Immature natural killer cell (primary cell): ENCODE results near the gene NPTN. TPM values are rescaled to one million over a fixed set of nuclear protein-coding genes. Genes with fewer than 3 reads are reported as not detected.
"Not testable (repeated sequence)": the region's sequence is repeated elsewhere in the genome, so short reads cannot be mapped to it uniquely, and the experiment has no call there.

Source experiments
- DNase-seq, 3 donors: peaks; one replicate each; pipeline ENCODE4 v3.0.0; 2022; ENCODE audit warnings: mixed read lengths in 1 of 3
- H3K27ac Mint-ChIP-seq, 6 donors: one replicate each; pipeline ENCODE4 v1.8.0; 2020; ENCODE audit warnings: mixed read lengths in 6 of 6, mild to moderate bottlenecking in 5 of 6, inconsistent platforms in 4 of 6, moderate library complexity in 3 of 6
- H3K27me3 Mint-ChIP-seq, 3 donors: one replicate each; pipeline ENCODE4 v1.8.0; 2020 to 2021; ENCODE audit warnings: low read depth in 3 of 3, mild to moderate bottlenecking in 3 of 3, mixed read lengths in 3 of 3, moderate library complexity in 3 of 3, inconsistent platforms in 1 of 3
- H3K36me3 Mint-ChIP-seq, 3 donors: one replicate each; pipeline ENCODE4 v1.8.0; 2020; ENCODE audit warnings: mixed read lengths in 3 of 3, inconsistent platforms in 2 of 3, mild to moderate bottlenecking in 2 of 3
- H3K4me1 Mint-ChIP-seq, 2 donors: one replicate each; pipeline ENCODE4 v1.8.0; 2020; ENCODE audit warnings: inconsistent platforms in 2 of 2, mild to moderate bottlenecking in 2 of 2, mixed read lengths in 2 of 2, moderate library complexity in 1 of 2
- H3K4me3 Mint-ChIP-seq, 5 donors: one replicate each; pipeline ENCODE4 v1.8.0; 2020; ENCODE audit warnings: mild to moderate bottlenecking in 5 of 5, mixed read lengths in 5 of 5, inconsistent platforms in 3 of 5, moderate library complexity in 3 of 5
- H3K9me3 Mint-ChIP-seq, 6 donors: one replicate each; pipeline ENCODE4 v1.8.0; 2020; ENCODE audit warnings: mild to moderate bottlenecking in 6 of 6, mixed read lengths in 6 of 6, inconsistent platforms in 4 of 6, moderate library complexity in 3 of 6
- polyA plus RNA-seq, 3 donors: library from polyadenylated mRNA; unstranded; fragments of 300-500 nt; fragmentation: Illumina TruSeq; gene quantifications; one replicate each; pipeline ENCODE4 v1.2.3, GENCODE V29; 2021

NPTN gene
- polyA plus RNA-seq, 3 donors from 2014 or later = 30.3 to 58.7 (median 41.6) TPM

GRCh38 chr15:73585871-73586654 is 47.1 kb downstream of the NPTN start:
- no peak for DNase-seq
- no peaks in the 10 kb centered on the region for H3K9me3 Mint-ChIP-seq
- H3K4me3 Mint-ChIP-seq = no peak overlapping the region
- H3K27me3 Mint-ChIP-seq = no peaks in the 10 kb centered on the region
- H3K36me3 Mint-ChIP-seq = peaks cover 0 to 57% (median 45%) of the 10 kb centered on the region in 3 donors
- H3K4me1 Mint-ChIP-seq = no peaks in the 10 kb centered on the region
- H3K27ac Mint-ChIP-seq = no peak overlapping the region

GRCh38 chr15:73584699-73585420 is 48.3 kb downstream of the NPTN start:
- DNase-seq = no peak
- Mint-ChIP-seq H3K36me3 (peaks cover 0 to 61% (median 45%) of the 10 kb centered on the region in 3 donors), H3K4me1 (no peaks in the 10 kb centered on the region), H3K27me3 (no peaks in the 10 kb centered on the region), H3K9me3 (no peaks in the 10 kb centered on the region), H3K27ac (no peak overlapping the region), H3K4me3 (no peak overlapping the region)

GRCh38 chr15:73583544-73583943 is 49.6 kb downstream of the NPTN start:
- no peaks in the 10 kb centered on the region for H3K27me3 Mint-ChIP-seq
- no peaks in the 10 kb centered on the region for H3K4me1 Mint-ChIP-seq
- H3K9me3 Mint-ChIP-seq = no peaks in the 10 kb centered on the region
- H3K27ac Mint-ChIP-seq = no peak overlapping the region
- DNase-seq = no peak
- H3K36me3 Mint-ChIP-seq = peaks cover 0 to 58% (median 42%) of the 10 kb centered on the region in 3 donors
- H3K4me3 Mint-ChIP-seq = no peak overlapping the region

- Mint-ChIP-seq H3K4me3 (no peak overlapping the region), H3K4me1 (no peaks in the 10 kb centered on the region), H3K27me3 (peaks cover 0 to under 1% (median 0%) of the 10 kb centered on the region in 3 donors), H3K9me3 (no peaks in the 10 kb centered on the region), H3K27ac (no peak overlapping the region), H3K36me3 (peaks cover 5 to 60% (median 40%) of the 10 kb centered on the region in 3 donors)
- DNase-seq = no peak
These were observed 50.3 kb downstream of the NPTN start for GRCh38 chr15:73582851-73583379.

GRCh38 chr15:73578026-73578425 is 55.2 kb downstream of the NPTN start:
- DNase-seq = no peak
- H3K27me3 Mint-ChIP-seq = peaks cover 0 to 3% (median 2%) of the 10 kb centered on the region in 3 donors
- H3K4me1 Mint-ChIP-seq = no peaks in the 10 kb centered on the region
- H3K27ac Mint-ChIP-seq = peak overlapping the region in 2 of 6 donors; percentile 1 to 29
- H3K9me3 Mint-ChIP-seq = no peaks in the 10 kb centered on the region
- peaks cover 9 to 20% (median 11%) of the 10 kb centered on the region in 3 donors for H3K36me3 Mint-ChIP-seq
- peak overlapping the region in 1 of 5 donors; percentile 1 for H3K4me3 Mint-ChIP-seq

GRCh38 chr15:73577593-73577992 is 55.6 kb downstream of the NPTN start:
- H3K27ac Mint-ChIP-seq = not testable (repeated sequence)

GRCh38 chr15:73575636-73576247 is 57.4 kb downstream of the NPTN start:
- Mint-ChIP-seq H3K36me3 (peaks cover 9 to 20% (median 19%) of the 10 kb centered on the region in 3 donors), H3K9me3 (no peaks in the 10 kb centered on the region), H3K4me3 (no peak overlapping the region), H3K4me1 (no peaks in the 10 kb centered on the region), H3K27ac (peak overlapping the region in 1 of 6 donors; percentile 30), H3K27me3 (peaks cover 0 to 5% (median 2%) of the 10 kb centered on the region in 3 donors)
- DNase-seq = no peak

More at GRCh38 chr15:73577593-73577992, 55.6 kb downstream of the NPTN start:
- not testable (repeated sequence) for H3K9me3 Mint-ChIP-seq, H3K4me3 Mint-ChIP-seq, DNase-seq, H3K27me3 Mint-ChIP-seq, H3K4me1 Mint-ChIP-seq
- peaks cover 10 to 17% (median 11%) of the 10 kb centered on the region in 3 donors for H3K36me3 Mint-ChIP-seq

DNA sequence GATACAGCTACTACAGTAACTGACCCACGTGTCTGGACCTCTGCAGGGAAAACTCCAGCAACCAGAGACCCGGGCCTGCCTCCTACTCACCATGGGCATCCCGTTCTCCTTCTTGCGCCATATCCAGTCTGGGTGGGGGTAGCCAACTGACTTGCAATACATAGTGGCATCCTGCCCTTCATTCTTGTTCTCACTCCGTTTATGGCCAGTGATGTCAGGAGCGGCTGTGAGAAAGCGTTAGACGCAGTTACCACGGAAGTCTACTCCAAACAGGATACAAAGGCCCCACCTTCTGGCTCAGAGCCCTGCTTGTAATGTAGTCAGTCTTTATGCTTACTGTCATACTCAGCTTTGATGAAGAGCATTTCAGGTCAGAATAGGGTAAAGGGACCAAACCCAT is 59.6 kb downstream of the NPTN start:
- Mint-ChIP-seq H3K4me3 (no peak overlapping the region), H3K27me3 (peaks cover 0 to 5% (median 2%) of the 10 kb centered on the region in 3 donors), H3K9me3 (no peaks in the 10 kb centered on the region), H3K36me3 (peaks cover 17 to 28% (median 26%) of the 10 kb centered on the region in 3 donors), H3K4me1 (no peaks in the 10 kb centered on the region), H3K27ac (no peak overlapping the region)
- no peak for DNase-seq

DNA sequence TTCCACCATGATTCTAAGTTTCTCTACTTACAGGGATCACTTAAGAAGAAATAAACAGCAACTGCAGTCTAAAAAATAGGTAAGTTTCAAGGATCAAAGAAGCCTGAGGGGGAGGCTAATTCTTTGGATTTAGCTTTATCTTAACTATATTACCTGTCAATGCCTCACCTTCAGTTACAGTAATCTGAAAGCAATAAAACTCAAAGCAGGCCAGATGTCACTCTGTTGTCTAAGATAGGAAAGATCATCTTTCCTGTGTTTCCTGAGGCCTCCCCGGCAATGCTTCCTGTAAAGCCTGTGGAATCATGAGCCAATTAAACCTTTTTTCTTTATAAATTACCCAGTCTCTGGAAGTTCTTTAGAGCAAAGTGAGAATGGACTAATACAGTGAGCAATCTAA is 60.2 kb downstream of the NPTN start:
- Mint-ChIP-seq H3K4me1 (no peaks in the 10 kb centered on the region), H3K4me3 (no peak overlapping the region), H3K27me3 (peaks cover 0 to 5% (median 2%) of the 10 kb centered on the region in 3 donors), H3K9me3 (no peaks in the 10 kb centered on the region), H3K27ac (no peak overlapping the region), H3K36me3 (peaks cover 17 to 30% (median 22%) of the 10 kb centered on the region in 3 donors)
- DNase-seq = no peak

DNA sequence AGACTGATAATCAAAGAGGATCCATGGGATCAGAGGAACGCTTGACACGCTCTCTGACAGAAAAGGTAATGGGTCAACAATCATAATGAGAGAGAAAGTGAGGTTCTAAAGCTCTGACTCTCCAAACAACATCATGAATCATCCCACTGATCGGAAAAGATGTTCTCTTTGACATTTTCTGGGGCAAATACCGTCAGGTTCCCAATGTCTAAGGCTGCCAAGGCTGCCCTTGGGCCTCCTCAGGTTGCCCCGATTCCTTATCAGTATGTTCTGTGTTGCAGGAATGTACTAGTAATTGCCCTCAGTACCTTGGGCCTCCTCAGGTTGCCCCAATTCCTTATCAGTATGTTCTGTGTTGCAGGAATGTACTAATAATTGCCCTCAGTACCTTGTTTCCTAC is 60.9 kb downstream of the NPTN start:
- Mint-ChIP-seq H3K36me3 (peaks cover 20 to 36% (median 22%) of the 10 kb centered on the region in 3 donors), H3K4me3 (no peak overlapping the region), H3K9me3 (no peaks in the 10 kb centered on the region), H3K4me1 (no peaks in the 10 kb centered on the region), H3K27me3 (peaks cover 0 to 2% (median 2%) of the 10 kb centered on the region in 3 donors), H3K27ac (no peak overlapping the region)
- no peak for DNase-seq

GRCh38 chr15:73571346-73571745 is 61.8 kb downstream of the NPTN start:
- H3K27me3 Mint-ChIP-seq = peaks cover 0 to 2% (median 2%) of the 10 kb centered on the region in 3 donors
- no peaks in the 10 kb centered on the region for H3K4me1 Mint-ChIP-seq
- H3K4me3 Mint-ChIP-seq = no peak overlapping the region
- no peaks in the 10 kb centered on the region for H3K9me3 Mint-ChIP-seq
- DNase-seq = no peak
- H3K27ac Mint-ChIP-seq = peak overlapping the region in 1 of 6 donors; percentile 15
- peaks cover 20 to 40% (median 21%) of the 10 kb centered on the region in 3 donors for H3K36me3 Mint-ChIP-seq

GRCh38 chr15:73570355-73571032 is 62.7 kb downstream of the NPTN start:
- Mint-ChIP-seq H3K4me3 (no peak overlapping the region), H3K9me3 (no peaks in the 10 kb centered on the region), H3K27me3 (peaks cover 0 to 2% (median 0%) of the 10 kb centered on the region in 3 donors), H3K4me1 (no peaks in the 10 kb centered on the region), H3K36me3 (peaks cover 20 to 40% (median 21%) of the 10 kb centered on the region in 3 donors), H3K27ac (no peak overlapping the region)
- no peak for DNase-seq

DNA sequence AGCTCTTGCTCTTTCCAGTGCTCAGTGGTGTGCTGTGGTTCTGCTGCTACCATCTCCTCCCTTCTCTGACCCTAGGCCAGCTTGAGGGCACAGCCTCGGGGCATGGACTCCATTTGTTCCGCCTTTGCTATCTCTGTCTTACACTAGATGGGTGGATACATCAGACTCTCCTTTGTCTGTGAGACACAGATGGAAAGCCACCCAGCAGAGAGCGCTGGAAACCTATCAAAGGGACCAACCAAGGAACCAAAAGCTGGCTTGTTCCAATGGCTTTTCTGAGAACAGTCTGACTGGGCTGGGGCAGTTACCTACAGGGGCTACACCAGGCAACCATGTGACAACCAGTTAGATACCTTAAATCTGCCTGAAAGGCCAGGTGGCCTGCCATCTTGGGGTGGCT is 63.8 kb downstream of the NPTN start:
- peaks cover 0 to 2% (median 0%) of the 10 kb centered on the region in 3 donors for H3K27me3 Mint-ChIP-seq
- H3K27ac Mint-ChIP-seq = no peak overlapping the region
- H3K4me1 Mint-ChIP-seq = peaks cover 0 to 5% of the 10 kb centered on the region in 2 donors
- H3K4me3 Mint-ChIP-seq = no peak overlapping the region
- H3K36me3 Mint-ChIP-seq = peaks cover 20 to 43% (median 21%) of the 10 kb centered on the region in 3 donors
- no peak for DNase-seq
- no peaks in the 10 kb centered on the region for H3K9me3 Mint-ChIP-seq
